ENCODE measurements around the gene ARMC12.

ARMC12 gene

GRCh38 chr6:35711731-35712130, 25.1 kb upstream of the ARMC12 start:
- peaks cover 5% of the 10 kb centered on the region for H3K9me3 Mint-ChIP-seq
- H3K36me3 Mint-ChIP-seq: peaks cover 5% of the 10 kb centered on the region
- H3K4me3 Mint-ChIP-seq: no peak overlapping the region
- no peaks in the 10 kb centered on the region for H3K27me3 Mint-ChIP-seq
- no peak overlapping the region for H3K27ac Mint-ChIP-seq
- H3K4me1 Mint-ChIP-seq: peaks cover 41% of the 10 kb centered on the region

GRCh38 chr6:35713006-35713767, 23.6 kb upstream of the ARMC12 start:
- peaks cover 5% of the 10 kb centered on the region for H3K36me3 Mint-ChIP-seq
- no peak overlapping the region for H3K27ac Mint-ChIP-seq
- peaks cover 5% of the 10 kb centered on the region for H3K9me3 Mint-ChIP-seq
- H3K4me3 Mint-ChIP-seq: no peak overlapping the region
- no peaks in the 10 kb centered on the region for H3K27me3 Mint-ChIP-seq
- peaks cover 54% of the 10 kb centered on the region for H3K4me1 Mint-ChIP-seq

GRCh38 chr6:35716798-35717197, 20.0 kb upstream of the ARMC12 start:
- Mint-ChIP-seq H3K4me1 (peaks cover 68% of the 10 kb centered on the region), H3K27me3 (no peaks in the 10 kb centered on the region), H3K9me3 (no peaks in the 10 kb centered on the region), H3K27ac (no peak overlapping the region), H3K4me3 (no peak overlapping the region), H3K36me3 (no peaks in the 10 kb centered on the region)

GRCh38 chr6:35717449-35718374, 19.1 kb upstream of the ARMC12 start:
- H3K9me3 Mint-ChIP-seq: no peaks in the 10 kb centered on the region
- peak overlapping the region; percentile 64 for H3K27ac Mint-ChIP-seq
- H3K36me3 Mint-ChIP-seq: no peaks in the 10 kb centered on the region
- peaks cover 76% of the 10 kb centered on the region for H3K4me1 Mint-ChIP-seq
- no peaks in the 10 kb centered on the region for H3K27me3 Mint-ChIP-seq
- H3K4me3 Mint-ChIP-seq: peak overlapping the region; percentile 19

- Mint-ChIP-seq H3K9me3 (no peaks in the 10 kb centered on the region), H3K27me3 (no peaks in the 10 kb centered on the region), H3K27ac (peak overlapping the region; percentile 87), H3K36me3 (no peaks in the 10 kb centered on the region), H3K4me1 (peaks cover 74% of the 10 kb centered on the region), H3K4me3 (peak overlapping the region; percentile 66)
These were observed 18.5 kb upstream of the ARMC12 start for GRCh38 chr6:35718375-35718736.

- Mint-ChIP-seq H3K36me3 (no peaks in the 10 kb centered on the region), H3K27ac (peak overlapping the region; percentile 87), H3K9me3 (no peaks in the 10 kb centered on the region), H3K4me1 (peaks cover 73% of the 10 kb centered on the region), H3K4me3 (peak overlapping the region; percentile 66), H3K27me3 (no peaks in the 10 kb centered on the region)
These were observed 17.9 kb upstream of the ARMC12 start for GRCh38 chr6:35718911-35719381.

GRCh38 chr6:35719404-35719829, 17.4 kb upstream of the ARMC12 start:
- Mint-ChIP-seq H3K27ac (peak overlapping the region; percentile 87), H3K27me3 (no peaks in the 10 kb centered on the region), H3K4me1 (peaks cover 78% of the 10 kb centered on the region), H3K4me3 (peak overlapping the region; percentile 66), H3K36me3 (no peaks in the 10 kb centered on the region), H3K9me3 (no peaks in the 10 kb centered on the region)

- Mint-ChIP-seq H3K27me3 (no peaks in the 10 kb centered on the region), H3K27ac (peak overlapping the region; percentile 68), H3K9me3 (no peaks in the 10 kb centered on the region), H3K4me3 (peak overlapping the region; percentile 66), H3K36me3 (no peaks in the 10 kb centered on the region), H3K4me1 (peaks cover 85% of the 10 kb centered on the region)
These were observed 16.8 kb upstream of the ARMC12 start for GRCh38 chr6:35719830-35720733.

GRCh38 chr6:35722121-35722761, 14.6 kb upstream of the ARMC12 start:
- H3K4me1 Mint-ChIP-seq: peaks cover 87% of the 10 kb centered on the region
- no peaks in the 10 kb centered on the region for H3K9me3 Mint-ChIP-seq
- H3K27ac Mint-ChIP-seq: peak overlapping the region; percentile 69
- no peak overlapping the region for H3K4me3 Mint-ChIP-seq
- no peaks in the 10 kb centered on the region for H3K36me3 Mint-ChIP-seq
- no peaks in the 10 kb centered on the region for H3K27me3 Mint-ChIP-seq

- Mint-ChIP-seq H3K4me1 (peaks cover 83% of the 10 kb centered on the region), H3K36me3 (no peaks in the 10 kb centered on the region), H3K27ac (peak overlapping the region; percentile 83), H3K4me3 (no peak overlapping the region), H3K9me3 (no peaks in the 10 kb centered on the region), H3K27me3 (no peaks in the 10 kb centered on the region)
These were observed 13.2 kb upstream of the ARMC12 start for GRCh38 chr6:35723587-35723986.

- H3K36me3 Mint-ChIP-seq: no peaks in the 10 kb centered on the region
- H3K27ac Mint-ChIP-seq: no peak overlapping the region
- H3K4me1 Mint-ChIP-seq: peaks cover 83% of the 10 kb centered on the region
- H3K9me3 Mint-ChIP-seq: no peaks in the 10 kb centered on the region
- H3K4me3 Mint-ChIP-seq: no peak overlapping the region
- H3K27me3 Mint-ChIP-seq: no peaks in the 10 kb centered on the region
These were observed 12.8 kb upstream of the ARMC12 start for GRCh38 chr6:35724059-35724458.

GRCh38 chr6:35724471-35724870, 12.4 kb upstream of the ARMC12 start:
- H3K27me3 Mint-ChIP-seq: no peaks in the 10 kb centered on the region
- peaks cover 83% of the 10 kb centered on the region for H3K4me1 Mint-ChIP-seq
- H3K4me3 Mint-ChIP-seq: no peak overlapping the region
- H3K9me3 Mint-ChIP-seq: no peaks in the 10 kb centered on the region
- H3K36me3 Mint-ChIP-seq: no peaks in the 10 kb centered on the region
- no peak overlapping the region for H3K27ac Mint-ChIP-seq

GRCh38 chr6:35725081-35725708, 11.6 kb upstream of the ARMC12 start:
- Mint-ChIP-seq H3K4me1 (peaks cover 83% of the 10 kb centered on the region), H3K4me3 (no peak overlapping the region), H3K27ac (peak overlapping the region; percentile 81), H3K36me3 (no peaks in the 10 kb centered on the region), H3K27me3 (no peaks in the 10 kb centered on the region), H3K9me3 (no peaks in the 10 kb centered on the region)

GRCh38 chr6:35725721-35726438, 11.0 kb upstream of the ARMC12 start:
- H3K27ac Mint-ChIP-seq: peak overlapping the region; percentile 94
- H3K27me3 Mint-ChIP-seq: no peaks in the 10 kb centered on the region
- no peaks in the 10 kb centered on the region for H3K36me3 Mint-ChIP-seq
- H3K4me1 Mint-ChIP-seq: peaks cover 83% of the 10 kb centered on the region
- H3K9me3 Mint-ChIP-seq: no peaks in the 10 kb centered on the region
- peak overlapping the region; percentile 86 for H3K4me3 Mint-ChIP-seq

Data from activated naive CD4-positive, alpha-beta T cell treated with anti-CD3 and anti-CD28 coated beads, Interleukin-2, amount 50 U/mL, for 24 hours (primary cell).